ENCODE results near the gene SMG7. TPM values are rescaled to one million over a fixed set of nuclear protein-coding genes. Genes with fewer than 3 reads are reported as not detected.

SMG7 gene
- total and polyA plus RNA-seq, 8 donors: 49.6 to 69.6 (median 64.8) TPM

DNA sequence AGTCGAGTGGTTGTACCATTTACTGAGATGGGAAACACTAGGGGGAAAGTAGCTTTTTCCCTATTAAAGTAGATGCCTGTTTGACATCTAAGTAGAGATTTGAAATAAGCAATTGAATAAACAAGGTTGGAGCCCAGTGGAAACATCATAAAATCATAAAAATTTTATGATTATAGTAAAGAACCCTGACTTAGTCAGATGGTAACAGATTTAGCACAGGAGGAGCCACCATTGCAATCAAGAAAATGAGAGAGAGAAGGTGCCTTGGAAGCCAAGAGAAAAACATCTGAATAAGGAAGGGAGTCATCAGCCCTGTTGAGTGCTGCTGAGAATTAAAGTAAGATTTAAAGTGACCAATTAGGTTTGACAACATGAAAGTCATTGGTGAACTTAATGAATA lies 49.8 kb downstream of the SMG7 start:
- Histone ChIP-seq H3K4me3 (no peak overlapping the region), H3K27me3 (no peaks in the 10 kb centered on the region), H3K4me1 (no peaks in the 10 kb centered on the region), H3K9me3 (no peaks in the 10 kb centered on the region), H3K27ac (no peak overlapping the region), H3K36me3 (peaks cover 0 to 84% of the 10 kb centered on the region in 2 donors)
- TF ChIP-seq, protein P1, sequence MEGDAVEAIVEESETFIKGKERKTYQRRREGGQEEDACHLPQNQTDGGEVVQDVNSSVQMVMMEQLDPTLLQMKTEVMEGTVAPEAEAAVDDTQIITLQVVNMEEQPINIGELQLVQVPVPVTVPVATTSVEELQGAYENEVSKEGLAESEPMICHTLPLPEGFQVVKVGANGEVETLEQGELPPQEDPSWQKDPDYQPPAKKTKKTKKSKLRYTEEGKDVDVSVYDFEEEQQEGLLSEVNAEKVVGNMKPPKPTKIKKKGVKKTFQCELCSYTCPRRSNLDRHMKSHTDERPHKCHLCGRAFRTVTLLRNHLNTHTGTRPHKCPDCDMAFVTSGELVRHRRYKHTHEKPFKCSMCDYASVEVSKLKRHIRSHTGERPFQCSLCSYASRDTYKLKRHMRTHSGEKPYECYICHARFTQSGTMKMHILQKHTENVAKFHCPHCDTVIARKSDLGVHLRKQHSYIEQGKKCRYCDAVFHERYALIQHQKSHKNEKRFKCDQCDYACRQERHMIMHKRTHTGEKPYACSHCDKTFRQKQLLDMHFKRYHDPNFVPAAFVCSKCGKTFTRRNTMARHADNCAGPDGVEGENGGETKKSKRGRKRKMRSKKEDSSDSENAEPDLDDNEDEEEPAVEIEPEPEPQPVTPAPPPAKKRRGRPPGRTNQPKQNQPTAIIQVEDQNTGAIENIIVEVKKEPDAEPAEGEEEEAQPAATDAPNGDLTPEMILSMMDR (IDR thresholded peaks at IDR 0.05): no peak
- intact Hi-C loops (cut with DNase I): no loop called here
- DNase-seq (no peak), ATAC-seq (no peak)

DNA sequence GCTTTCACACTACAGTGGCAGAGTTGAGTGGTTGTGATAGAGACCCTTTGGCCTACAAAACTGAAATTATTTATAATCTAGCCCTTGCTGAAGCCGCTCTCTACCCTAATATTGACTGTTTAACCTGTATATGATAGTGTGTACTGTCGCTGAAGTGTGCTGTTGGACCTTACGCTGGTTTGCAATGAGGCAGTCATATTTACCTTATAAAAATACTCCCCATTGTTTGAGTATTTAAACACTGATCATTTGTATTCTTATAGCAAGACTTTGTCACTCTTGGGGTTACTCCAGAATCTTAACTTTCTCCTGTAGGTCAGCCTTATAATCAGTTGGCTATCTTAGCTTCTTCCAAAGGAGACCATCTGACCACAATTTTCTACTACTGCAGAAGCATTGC lies 56.3 kb downstream of the SMG7 start:
- intact Hi-C loops (cut with DNase I): no loop called here
- Histone ChIP-seq H3K27ac (no peak overlapping the region), H3K27me3 (no peaks in the 10 kb centered on the region), H3K9me3 (no peaks in the 10 kb centered on the region), H3K4me3 (no peak overlapping the region), H3K36me3 (peaks cover 0 to 82% of the 10 kb centered on the region in 2 donors), H3K4me1 (no peaks in the 10 kb centered on the region)
- DNase-seq (no peak), ATAC-seq (no peak)
- TF ChIP-seq, protein P1 (IDR thresholded peaks at IDR 0.05): no peak

DNA sequence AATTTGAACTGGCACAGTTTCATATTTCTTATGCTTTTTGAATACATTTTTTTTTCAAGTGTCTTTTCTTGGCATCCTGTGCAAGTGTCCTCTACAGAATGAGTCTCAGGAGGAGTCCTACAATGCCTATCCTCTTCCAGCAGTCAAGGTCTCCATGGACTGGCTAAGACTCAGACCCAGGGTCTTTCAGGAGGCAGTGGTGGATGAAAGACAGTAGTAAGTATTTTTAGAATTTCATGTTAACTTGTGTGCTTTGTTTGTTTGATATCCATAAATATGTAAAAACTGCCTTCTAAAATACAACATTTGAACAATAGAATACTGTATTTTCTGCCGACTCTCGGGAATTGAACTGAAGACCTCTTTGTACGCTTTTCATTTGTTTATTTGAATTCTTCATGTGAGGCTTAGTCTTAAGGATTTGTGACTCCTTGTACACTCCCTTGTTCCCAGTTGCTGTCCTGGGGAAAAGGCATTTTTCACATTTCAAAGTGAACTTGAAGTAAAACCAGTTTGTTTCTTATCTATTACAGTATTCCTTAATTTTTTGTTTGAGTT lies 61.4 kb downstream of the SMG7 start:
- intact Hi-C loops (cut with DNase I): no loop called here
- no peak for DNase-seq
- Histone ChIP-seq H3K4me3 (no peak overlapping the region), H3K4me1 (no peaks in the 10 kb centered on the region), H3K27me3 (no peaks in the 10 kb centered on the region), H3K9me3 (no peaks in the 10 kb centered on the region), H3K36me3 (peaks cover 0 to 86% of the 10 kb centered on the region in 2 donors), H3K27ac (no peak overlapping the region)
- no peak for ATAC-seq
- TF ChIP-seq, protein P1 (IDR thresholded peaks at IDR 0.05): no peak

DNA sequence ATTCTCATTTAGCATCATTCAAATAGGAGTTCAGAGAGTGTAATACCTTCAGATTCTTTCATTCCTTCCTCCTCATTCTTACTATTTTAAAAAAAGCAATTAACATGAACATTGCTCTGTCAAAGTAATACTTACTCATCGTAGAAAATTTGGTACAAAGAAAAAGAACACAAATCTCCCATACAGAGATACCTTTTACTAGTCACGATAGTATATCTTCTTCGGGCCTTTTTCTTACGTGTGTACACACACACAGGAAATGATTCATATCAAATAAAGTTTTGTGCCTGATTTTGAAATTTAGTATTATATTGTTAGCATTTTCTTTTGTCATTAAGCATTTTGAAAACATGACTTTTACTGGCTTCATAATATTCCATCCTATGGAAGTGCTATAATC lies 65.1 kb downstream of the SMG7 start:
- H3K27ac ChIP-seq: no peak overlapping the region
- TF ChIP-seq, protein P1 (IDR thresholded peaks at IDR 0.05): no peak
- peaks cover 0 to 95% of the 10 kb centered on the region in 2 donors for H3K36me3 ChIP-seq
- no peaks in the 10 kb centered on the region for H3K4me1 ChIP-seq
- DNase-seq (no peak), ATAC-seq (no peak)
- no peak overlapping the region for H3K4me3 ChIP-seq
- intact Hi-C loops (cut with DNase I): no loop called here
- no peaks in the 10 kb centered on the region for H3K27me3 ChIP-seq
- H3K9me3 ChIP-seq: no peaks in the 10 kb centered on the region

DNA sequence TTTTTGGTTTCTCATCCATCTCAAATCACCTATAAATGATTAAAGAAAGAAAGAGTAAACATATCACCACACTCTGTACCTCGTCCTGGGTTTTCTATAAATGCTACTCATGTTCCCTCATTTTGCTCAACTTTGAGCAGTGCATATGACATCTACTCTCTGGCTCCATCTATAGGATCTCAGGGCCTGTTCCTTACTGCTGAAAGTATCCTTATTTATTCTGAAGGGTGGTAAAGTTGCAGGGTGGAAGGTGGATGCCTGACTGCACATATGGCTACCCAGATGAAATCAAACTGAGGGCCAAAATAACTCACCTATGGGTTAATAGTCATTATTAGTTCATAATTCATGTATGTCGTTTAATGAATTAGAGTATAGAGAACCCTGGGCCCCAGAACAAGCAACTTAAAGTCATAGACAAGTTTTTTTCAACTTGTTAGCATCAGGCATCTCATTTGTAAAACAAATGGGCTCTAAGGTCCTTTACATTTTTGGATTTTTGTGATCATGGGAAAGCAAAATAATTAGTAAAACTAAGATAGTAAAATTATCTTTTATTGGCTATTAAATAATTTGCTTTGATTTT lies 71.4 kb downstream of the SMG7 start:
- Histone ChIP-seq H3K36me3 (peaks cover 0 to 87% of the 10 kb centered on the region in 2 donors), H3K4me3 (no peak overlapping the region), H3K9me3 (no peaks in the 10 kb centered on the region), H3K27ac (no peak overlapping the region), H3K27me3 (no peaks in the 10 kb centered on the region), H3K4me1 (peaks cover 3 to 7% of the 10 kb centered on the region in 2 donors)
- ATAC-seq (peak; percentile 89), DNase-seq (peak in 2 of 4 donors; percentile 29 to 61)
- TF ChIP-seq, protein P1 (IDR thresholded peaks at IDR 0.05): peak; percentile 38 to 48
- intact Hi-C loops (cut with DNase I): loop anchor here in 1 of 2 donors (10.0 kb wide), 1 partner anchor 69 kb away; the partner anchor contains the start of gene SMG7
